Measurements from ENCODE around the gene MVD. TPM values are rescaled to one million over a fixed set of nuclear protein-coding genes. Genes with fewer than 3 reads are reported as not detected.

MVD gene
- total and polyA plus RNA-seq, 2 of the 13 experiments (the other 11 are each of a cell fraction or from before 2014, with no cell fraction given), result 28.1 to 187 TPM

GRCh38 chr16:88639231-88640038 lies 23.5 kb downstream of the MVD start (continued):
- TF ChIP-seq THAP9 (CRISPR knock-in tag; IDR thresholded peaks at IDR 0.05; ENCODE audit: borderline replicate concordance) (0 out of 2 replicates have a peak, but pooled peaks have one; percentile 11), SPEN (CRISPR knock-in tag; IDR thresholded peaks at IDR 0.05; ENCODE audit: low read depth) (peak; percentile 51; the same call in 1 of the 2 replicates), ARID4A (CRISPR knock-in tag; IDR thresholded peaks at IDR 0.05; ENCODE audit: borderline replicate concordance) (peak; percentile 26; the same call in 1 of the 2 replicates), ZNF34 (CRISPR knock-in tag; IDR thresholded peaks at IDR 0.05; ENCODE audit: borderline replicate concordance) (peak; percentile 53; the same call in 1 of the 2 replicates), GATA4 (IDR thresholded peaks at IDR 0.05; ENCODE audit: borderline replicate concordance, low read depth) (no peak), MAFF (IDR thresholded peaks at IDR 0.05; ENCODE audit: low read depth, low read length) (no peak), ZNF563 (CRISPR knock-in tag; IDR thresholded peaks at IDR 0.05) (peak; percentile 49; the same call in 1 of the 2 replicates), ETV5 (CRISPR knock-in tag; IDR thresholded peaks at IDR 0.05; ENCODE audit: borderline replicate concordance) (no peak), HMGXB3 (CRISPR knock-in tag; IDR thresholded peaks at IDR 0.05; ENCODE audit: borderline replicate concordance) (no peak), ZNF773 (CRISPR knock-in tag; IDR thresholded peaks at IDR 0.05; ENCODE audit: borderline replicate concordance) (0 out of 2 replicates have a peak, but pooled peaks have one; percentile 63)

Data from HepG2 (cell line).